ENCODE measurements around the gene PLD6.
"Not testable (repeated sequence)": the region's sequence is repeated elsewhere in the genome, so short reads cannot be mapped to it uniquely, and the experiment has no call there.

Gene PLD6, protein sequence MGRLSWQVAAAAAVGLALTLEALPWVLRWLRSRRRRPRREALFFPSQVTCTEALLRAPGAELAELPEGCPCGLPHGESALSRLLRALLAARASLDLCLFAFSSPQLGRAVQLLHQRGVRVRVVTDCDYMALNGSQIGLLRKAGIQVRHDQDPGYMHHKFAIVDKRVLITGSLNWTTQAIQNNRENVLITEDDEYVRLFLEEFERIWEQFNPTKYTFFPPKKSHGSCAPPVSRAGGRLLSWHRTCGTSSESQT

DNA sequence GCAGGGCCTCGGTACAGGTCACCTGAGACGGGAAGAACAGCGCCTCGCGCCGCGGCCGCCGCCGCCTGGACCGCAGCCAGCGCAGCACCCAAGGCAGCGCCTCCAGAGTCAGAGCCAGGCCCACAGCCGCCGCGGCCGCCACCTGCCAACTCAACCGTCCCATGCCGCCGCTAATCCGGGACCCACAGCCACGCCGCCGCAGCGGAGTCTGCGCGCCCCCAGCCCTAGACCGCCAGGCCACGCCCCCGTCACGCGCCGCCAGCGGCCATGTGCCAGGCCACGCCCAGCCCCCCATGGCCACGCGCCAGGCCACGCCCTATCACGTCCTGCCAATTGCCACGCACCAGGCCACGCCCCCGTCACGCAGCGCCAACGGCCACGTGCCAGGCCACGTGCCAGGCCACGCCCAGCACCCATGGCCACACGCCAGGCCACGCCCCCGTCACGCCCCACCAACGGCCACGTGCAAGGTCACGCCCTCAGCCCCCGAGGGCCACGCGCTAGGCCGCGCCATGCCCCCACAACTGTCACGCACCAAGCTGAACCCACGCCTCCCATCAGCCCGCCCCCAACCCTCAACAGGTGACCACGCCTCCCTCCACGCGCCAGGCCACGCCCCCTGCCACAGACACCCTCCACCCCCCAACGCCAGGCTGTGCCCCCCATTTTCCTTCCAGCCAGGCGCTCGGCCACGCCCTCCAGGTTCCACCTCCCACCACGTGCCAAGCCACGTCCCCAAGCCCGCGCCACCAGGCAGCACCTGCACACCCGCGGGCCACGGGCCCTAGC lies at the start of gene PLD6:
Gene PLD6 (minus strand): TSS at position 210 of the 789 bp plus-strand sequence. CDS start 47 bp downstream, at position 163.
- no peaks in the 10 kb centered on the region for H3K27me3 Mint-ChIP-seq
- H3K36me3 Mint-ChIP-seq, result peaks cover 3% of the 10 kb centered on the region
- peaks cover 29% of the 10 kb centered on the region for H3K4me1 Mint-ChIP-seq
- H3K27ac Mint-ChIP-seq, result peak within 1 kb of the TSS; percentile 93
- no peaks in the 10 kb centered on the region for H3K9me3 Mint-ChIP-seq
- H3K4me3 Mint-ChIP-seq, result peak within 1 kb of the TSS; percentile 92

- not testable (repeated sequence) for H3K27me3 Mint-ChIP-seq, H3K4me3 Mint-ChIP-seq
- H3K36me3 Mint-ChIP-seq, result peaks cover 20% of the 10 kb centered on the region
Observed at GRCh38 chr17:17255689-17256088, 49.6 kb upstream of the PLD6 start.

DNA sequence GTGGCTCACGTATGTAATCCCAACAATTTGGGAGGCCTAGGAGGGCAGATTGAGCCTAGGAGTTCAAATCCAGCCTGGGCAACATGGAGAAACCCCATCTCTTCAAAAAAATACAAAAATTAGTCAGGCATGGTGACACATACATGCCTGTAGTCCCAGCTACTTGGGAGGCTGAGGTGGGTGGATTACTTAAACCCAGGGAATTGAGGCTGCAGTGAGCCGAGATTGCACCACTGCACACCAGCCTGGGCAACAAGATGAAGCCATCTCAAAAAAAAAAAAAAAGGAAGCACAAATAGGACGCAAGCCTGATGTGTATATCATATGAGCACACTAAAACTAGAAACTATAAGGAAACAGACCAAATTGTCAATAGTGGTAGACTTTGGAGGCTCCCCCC lies 47.9 kb upstream of the PLD6 start:
- H3K9me3 Mint-ChIP-seq, result no peaks in the 10 kb centered on the region
- H3K4me3 Mint-ChIP-seq, result no peak overlapping the region
- no peak overlapping the region for H3K27ac Mint-ChIP-seq
- no peaks in the 10 kb centered on the region for H3K4me1 Mint-ChIP-seq
- H3K36me3 Mint-ChIP-seq, result peaks cover 14% of the 10 kb centered on the region
- H3K27me3 Mint-ChIP-seq, result no peaks in the 10 kb centered on the region

More at GRCh38 chr17:17255689-17256088, 49.6 kb upstream of the PLD6 start:
- H3K9me3 Mint-ChIP-seq, H3K4me1 Mint-ChIP-seq, H3K27ac Mint-ChIP-seq: not testable (repeated sequence)

GRCh38 chr17:17253406-17253805 lies 47.3 kb upstream of the PLD6 start:
- Mint-ChIP-seq H3K27me3 (no peaks in the 10 kb centered on the region), H3K4me3 (no peak overlapping the region), H3K9me3 (no peaks in the 10 kb centered on the region), H3K27ac (no peak overlapping the region), H3K36me3 (peaks cover 12% of the 10 kb centered on the region), H3K4me1 (no peaks in the 10 kb centered on the region)

GRCh38 chr17:17252149-17252661 lies 46.1 kb upstream of the PLD6 start:
- peaks cover 11% of the 10 kb centered on the region for H3K36me3 Mint-ChIP-seq
- H3K4me3 Mint-ChIP-seq, result no peak overlapping the region
- no peaks in the 10 kb centered on the region for H3K27me3 Mint-ChIP-seq
- no peaks in the 10 kb centered on the region for H3K9me3 Mint-ChIP-seq
- no peak overlapping the region for H3K27ac Mint-ChIP-seq
- no peaks in the 10 kb centered on the region for H3K4me1 Mint-ChIP-seq

DNA sequence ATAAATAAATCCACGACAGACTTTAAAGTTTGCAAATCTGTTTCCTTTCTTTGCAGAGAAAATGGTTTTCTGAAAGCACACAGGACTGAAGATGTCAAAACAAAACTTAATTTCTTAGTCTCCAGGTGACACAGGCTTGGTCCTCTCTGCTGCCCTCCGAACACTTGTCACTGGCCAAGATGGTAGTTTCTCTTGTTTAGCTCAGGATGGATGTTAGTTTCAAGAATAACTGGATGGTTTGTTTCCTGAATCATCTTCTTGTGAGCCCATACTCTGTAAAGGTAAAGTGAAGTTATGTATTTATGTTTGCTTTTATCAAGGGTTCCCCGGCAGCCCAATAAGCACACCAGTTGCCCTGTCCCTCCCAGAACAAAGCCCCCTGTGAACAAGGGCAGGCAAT lies 40.7 kb upstream of the PLD6 start:
- no peaks in the 10 kb centered on the region for H3K4me1 Mint-ChIP-seq
- H3K4me3 Mint-ChIP-seq, result no peak overlapping the region
- no peaks in the 10 kb centered on the region for H3K9me3 Mint-ChIP-seq
- no peak overlapping the region for H3K27ac Mint-ChIP-seq
- no peaks in the 10 kb centered on the region for H3K27me3 Mint-ChIP-seq
- peaks cover 5% of the 10 kb centered on the region for H3K36me3 Mint-ChIP-seq

GRCh38 chr17:17243163-17243562 lies 37.0 kb upstream of the PLD6 start:
- Mint-ChIP-seq H3K36me3 (peaks cover 3% of the 10 kb centered on the region), H3K4me1 (peaks cover 13% of the 10 kb centered on the region), H3K4me3 (no peak overlapping the region), H3K27me3 (no peaks in the 10 kb centered on the region), H3K9me3 (no peaks in the 10 kb centered on the region), H3K27ac (no peak overlapping the region)

DNA sequence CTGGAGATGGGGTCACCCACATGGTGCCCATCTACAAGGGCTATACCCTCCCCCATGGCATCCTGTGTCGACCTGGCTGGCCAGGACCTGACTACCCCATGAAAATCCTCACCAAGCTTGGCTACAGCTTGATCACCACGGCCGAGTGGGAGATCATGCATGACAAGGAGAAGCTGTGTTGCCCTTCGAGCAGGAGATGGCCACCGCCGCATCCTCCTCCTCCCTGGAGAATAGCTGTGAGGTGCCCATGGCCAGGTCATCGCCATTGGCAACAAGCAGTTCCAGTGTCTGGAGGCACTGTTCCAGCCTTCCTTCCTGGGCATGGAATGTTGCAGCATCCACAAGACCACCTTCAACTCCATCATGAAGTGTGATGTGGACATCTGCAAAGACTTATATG lies 36.1 kb upstream of the PLD6 start:
- Mint-ChIP-seq H3K4me1 (peaks cover 13% of the 10 kb centered on the region), H3K9me3 (no peaks in the 10 kb centered on the region), H3K27ac (no peak overlapping the region), H3K36me3 (peaks cover under 1% of the 10 kb centered on the region), H3K27me3 (no peaks in the 10 kb centered on the region), H3K4me3 (no peak overlapping the region)

GRCh38 chr17:17241656-17242055 lies 35.5 kb upstream of the PLD6 start:
- H3K36me3 Mint-ChIP-seq, result no peaks in the 10 kb centered on the region
- peaks cover 13% of the 10 kb centered on the region for H3K4me1 Mint-ChIP-seq
- H3K4me3 Mint-ChIP-seq, result no peak overlapping the region
- H3K27me3 Mint-ChIP-seq, result no peaks in the 10 kb centered on the region
- no peaks in the 10 kb centered on the region for H3K9me3 Mint-ChIP-seq
- no peak overlapping the region for H3K27ac Mint-ChIP-seq

DNA sequence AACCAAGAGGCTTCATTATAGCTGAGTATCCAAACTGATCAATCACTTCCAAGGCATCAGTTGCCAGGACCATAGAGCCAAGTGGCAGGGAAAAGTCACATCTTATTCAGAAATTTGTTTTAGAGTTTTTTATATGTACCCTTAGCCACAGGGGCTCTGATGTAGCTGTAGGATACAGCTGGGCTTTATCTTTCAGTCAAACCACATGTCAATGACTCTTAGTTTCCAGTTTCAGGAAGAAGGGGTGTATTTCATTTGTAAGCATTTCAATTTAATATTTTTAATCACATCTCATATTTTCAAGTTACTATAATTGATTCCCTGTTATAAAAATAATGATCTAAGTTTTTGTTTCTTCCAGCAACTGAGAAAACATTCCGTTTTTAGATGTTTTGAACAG lies 33.7 kb upstream of the PLD6 start:
- no peaks in the 10 kb centered on the region for H3K9me3 Mint-ChIP-seq
- H3K27me3 Mint-ChIP-seq, result no peaks in the 10 kb centered on the region
- H3K4me3 Mint-ChIP-seq, result peak overlapping the region; percentile 58
- no peak overlapping the region for H3K27ac Mint-ChIP-seq
- peaks cover 30% of the 10 kb centered on the region for H3K4me1 Mint-ChIP-seq
- H3K36me3 Mint-ChIP-seq, result no peaks in the 10 kb centered on the region

DNA sequence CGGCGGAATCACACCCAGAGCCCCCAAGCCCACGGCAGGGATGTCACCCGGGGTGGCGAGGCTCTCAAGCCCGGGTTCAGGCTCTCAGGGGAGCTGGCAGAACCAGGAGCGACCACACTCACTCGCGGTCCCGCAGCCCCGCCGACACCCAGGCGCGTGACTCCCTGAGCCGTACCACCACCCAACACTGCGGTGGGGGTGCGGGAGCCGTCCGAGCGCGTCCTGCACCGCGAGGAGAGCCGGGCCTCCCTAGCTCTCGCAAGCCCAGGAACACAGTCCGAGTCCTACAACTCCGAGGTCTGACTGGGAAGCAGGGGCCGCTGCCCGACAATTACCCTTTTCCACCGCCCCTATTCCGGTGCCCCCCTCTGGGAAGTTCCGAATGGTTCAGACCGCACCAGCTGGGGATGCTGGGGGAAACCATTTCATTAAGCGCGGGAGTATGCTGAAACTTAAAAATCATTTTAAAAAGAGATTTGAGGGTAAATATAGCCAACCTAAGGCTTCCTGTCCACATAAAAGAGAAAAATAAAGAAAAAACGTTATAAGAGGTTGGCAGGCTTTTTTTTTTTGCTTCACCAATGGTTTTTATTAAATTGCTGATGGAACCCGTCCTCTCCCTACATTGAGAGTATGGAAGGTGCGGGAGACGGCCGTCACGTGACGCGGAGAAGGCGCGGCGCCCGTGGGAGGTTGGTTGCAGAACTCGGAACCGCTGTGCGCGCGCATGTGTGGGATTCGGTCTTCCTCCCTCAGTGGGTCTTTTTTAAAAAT lies 31.1 kb upstream of the PLD6 start, which contains the start of gene FLCN:
Gene FLCN (minus strand): TSS at position 143 of the 774 bp plus-strand sequence. CDS start 9,031 bp downstream, outside the sequence.
- Mint-ChIP-seq H3K9me3 (no peaks in the 10 kb centered on the region), H3K4me3 (peak within 1 kb of the TSS; percentile 96), H3K36me3 (no peaks in the 10 kb centered on the region), H3K27me3 (no peaks in the 10 kb centered on the region), H3K27ac (peak within 1 kb of the TSS; percentile 100), H3K4me1 (peaks cover 34% of the 10 kb centered on the region)

GRCh38 chr17:17236295-17237025 lies 30.3 kb upstream of the PLD6 start:
- Mint-ChIP-seq H3K27me3 (no peaks in the 10 kb centered on the region), H3K4me3 (peak overlapping the region; percentile 96), H3K4me1 (peaks cover 40% of the 10 kb centered on the region), H3K27ac (peak overlapping the region; percentile 100), H3K9me3 (no peaks in the 10 kb centered on the region), H3K36me3 (no peaks in the 10 kb centered on the region)

- H3K36me3 Mint-ChIP-seq, result no peaks in the 10 kb centered on the region
- H3K27me3 Mint-ChIP-seq, result no peaks in the 10 kb centered on the region
- H3K4me1 Mint-ChIP-seq, result peaks cover 40% of the 10 kb centered on the region
- H3K4me3 Mint-ChIP-seq, result peak overlapping the region; percentile 96
- H3K27ac Mint-ChIP-seq, result peak overlapping the region; percentile 10
- no peaks in the 10 kb centered on the region for H3K9me3 Mint-ChIP-seq
Observed at GRCh38 chr17:17235212-17236174, 29.4 kb upstream of the PLD6 start.

DNA sequence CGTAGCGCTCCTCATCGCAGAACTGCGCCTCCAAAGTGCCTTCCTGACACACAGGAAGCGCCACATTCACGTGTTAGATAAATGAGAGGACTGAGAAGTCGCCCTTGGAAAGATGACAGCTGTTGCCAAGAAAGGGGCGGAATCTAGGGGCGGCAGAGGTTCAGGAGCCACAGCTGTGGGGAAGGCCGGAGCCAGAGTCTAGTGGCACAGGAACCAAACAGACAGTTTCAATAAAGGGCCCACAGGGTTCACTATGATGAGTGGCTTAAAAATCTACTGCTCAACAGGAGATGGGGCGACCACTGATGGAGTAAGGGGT lies 26.1 kb upstream of the PLD6 start:
- H3K27me3 Mint-ChIP-seq, result no peaks in the 10 kb centered on the region
- no peak overlapping the region for H3K4me3 Mint-ChIP-seq
- no peaks in the 10 kb centered on the region for H3K9me3 Mint-ChIP-seq
- no peak overlapping the region for H3K27ac Mint-ChIP-seq
- H3K36me3 Mint-ChIP-seq, result peaks cover 2% of the 10 kb centered on the region
- H3K4me1 Mint-ChIP-seq, result peaks cover 27% of the 10 kb centered on the region
